Measurements from ENCODE around the gene C14orf93.
"Not testable (repeated sequence)": the region's sequence is repeated elsewhere in the genome, so short reads cannot be mapped to it uniquely, and the experiment has no call there.

The C14orf93 gene

GRCh38 chr14:22966783-22967269 lies 43.1 kb downstream of the C14orf93 start:
- no peak for DNase-seq

GRCh38 chr14:22965916-22966782 lies 43.8 kb downstream of the C14orf93 start:
- not testable (repeated sequence) for DNase-seq

- DNase-seq, result no peak
Observed at GRCh38 chr14:22962061-22962676, 47.8 kb downstream of the C14orf93 start.

GRCh38 chr14:22955702-22956569 lies 54.0 kb downstream of the C14orf93 start:
- no peak for DNase-seq

GRCh38 chr14:22952418-22952817 lies 57.5 kb downstream of the C14orf93 start:
- DNase-seq, result no peak

GRCh38 chr14:22951795-22952194 lies 58.1 kb downstream of the C14orf93 start:
- not testable (repeated sequence) for DNase-seq

GRCh38 chr14:22945642-22946041 lies 64.3 kb downstream of the C14orf93 start:
- no peak for DNase-seq

GRCh38 chr14:22939684-22940083 lies 70.3 kb downstream of the C14orf93 start:
- no peak for DNase-seq
